CD14-positive monocyte (primary cell): ENCODE measurements around the gene SET. TPM values are rescaled to one million over a fixed set of nuclear protein-coding genes. Genes with fewer than 3 reads are reported as not detected.
A peak's percentile ranks its signal among the peaks of the same experiment; 100 is the strongest.

Experiments
- DNase-seq, 3 donors: peaks; one replicate each; pipeline ENCODE4 v3.0.0-alpha.2; 2011 to 2022
- H2AFZ ChIP-seq: 2 replicates; pipeline ENCODE4 v1.6.0; 2012; ENCODE audit warnings: mild to moderate bottlenecking, low read depth, low read length, inconsistent platforms; ENCODE audit not compliant: insufficient read depth, poor library complexity, severe bottlenecking
- H3K27ac ChIP-seq, 2 donors: 1 replicate in 1 of 2; 2 replicates in 1 of 2; pipeline ENCODE4 v1.5.1; 2012 to 2013; ENCODE audit warnings: low read length in 2 of 2, control low read depth in 1 of 2, inconsistent platforms in 1 of 2, low read depth in 1 of 2, mild to moderate bottlenecking in 1 of 2
- H3K27me3 ChIP-seq, 2 donors: one replicate each; pipeline versions ENCODE4 v1.6.0 to v1.6.1; 2011 to 2013; ENCODE audit warnings: low read length in 2 of 2; ENCODE audit not compliant: control insufficient read depth in 2 of 2, insufficient read depth in 2 of 2
- H3K36me3 ChIP-seq, 2 donors: replicated peaks in 1 of 2; 1 replicate in 1 of 2; 2 replicates in 1 of 2; pipeline versions ENCODE4 v1.5.1 to v1.6.1; 2012 to 2013; ENCODE audit warnings: low read length in 2 of 2, control low read depth in 1 of 2, inconsistent platforms in 1 of 2, mild to moderate bottlenecking in 1 of 2; ENCODE audit not compliant: insufficient read depth in 2 of 2, control insufficient read depth in 1 of 2
- H3K4me1 ChIP-seq, 2 donors: 1 replicate in 1 of 2; 2 replicates in 1 of 2; pipeline versions ENCODE4 v1.5.1 to v1.6.1; 2012 to 2013; ENCODE audit warnings: low read length in 2 of 2, control low read depth in 1 of 2, inconsistent platforms in 1 of 2, mild to moderate bottlenecking in 1 of 2, moderate library complexity in 1 of 2; ENCODE audit not compliant: insufficient read depth in 2 of 2, control insufficient read depth in 1 of 2
- H3K4me2 ChIP-seq: replicated peaks from 2 replicates; pipeline ENCODE3; 2012; ENCODE audit warnings: low read length, moderate library complexity, mild to moderate bottlenecking; ENCODE audit not compliant: poor library complexity, severe bottlenecking; ENCODE audit errors: extremely low read depth
- H3K4me3 ChIP-seq, 3 experiments: fragments of 200-600 bp in 1 of 3; sonication (generic) in 1 of 3; replicated peaks in 1 of 3; 1 replicate in 2 of 3; 2 replicates in 1 of 3; pipeline ENCODE4 v1.5.1; 2011 to 2013; ENCODE audit warnings: low read length in 3 of 3, mild to moderate bottlenecking in 3 of 3, control low read depth in 2 of 3, low read depth in 2 of 3, inconsistent platforms in 1 of 3, moderate library complexity in 1 of 3
- H3K79me2 ChIP-seq: 2 replicates; pipeline ENCODE4 v1.6.0; 2012; ENCODE audit warnings: mild to moderate bottlenecking, control low read depth, inconsistent platforms, low read length, moderate library complexity; ENCODE audit not compliant: insufficient read depth
- H3K9ac ChIP-seq: 2 replicates; pipeline ENCODE4 v1.6.0; 2017; ENCODE audit warnings: low read length, mild to moderate bottlenecking; ENCODE audit not compliant: insufficient read depth, poor library complexity, severe bottlenecking
- H3K9me3 ChIP-seq, 2 donors: replicated peaks in 1 of 2; 1 replicate in 1 of 2; 2 replicates in 1 of 2; pipeline versions ENCODE4 v1.5.1 to v1.6.1; 2012 to 2013; ENCODE audit warnings: low read length in 2 of 2, control low read depth in 1 of 2; ENCODE audit not compliant: control insufficient read depth in 1 of 2, insufficient read depth in 1 of 2
- H4K20me1 ChIP-seq: 2 replicates; pipeline ENCODE4 v1.6.0; 2012; ENCODE audit warnings: mild to moderate bottlenecking, low read length, control low read depth, moderate library complexity; ENCODE audit not compliant: insufficient read depth
- H3K27ac Mint-ChIP-seq, 7 donors: one replicate each; pipeline ENCODE4 v1.8.0; 2020; ENCODE audit warnings: mild to moderate bottlenecking in 7 of 7, mixed read lengths in 7 of 7, moderate library complexity in 6 of 7, inconsistent platforms in 2 of 7
- H3K27me3 Mint-ChIP-seq, 3 donors: one replicate each; pipeline ENCODE4 v1.8.0; 2021 to 2022; ENCODE audit warnings: low read depth in 3 of 3, mild to moderate bottlenecking in 3 of 3, mixed read lengths in 3 of 3, moderate library complexity in 3 of 3, inconsistent platforms in 1 of 3
- H3K36me3 Mint-ChIP-seq, 2 donors: one replicate each; pipeline ENCODE4 v1.8.0; 2020; ENCODE audit warnings: mixed read lengths in 2 of 2, inconsistent platforms in 1 of 2, mild to moderate bottlenecking in 1 of 2
- H3K4me1 Mint-ChIP-seq: one replicate; pipeline ENCODE4 v1.8.0; 2020; ENCODE audit warnings: mild to moderate bottlenecking, mixed read lengths
- H3K4me3 Mint-ChIP-seq, 2 donors: one replicate each; pipeline ENCODE4 v1.8.0; 2020; ENCODE audit warnings: mild to moderate bottlenecking in 2 of 2, mixed read lengths in 2 of 2, moderate library complexity in 1 of 2
- H3K9me3 Mint-ChIP-seq, 7 donors: one replicate each; pipeline ENCODE4 v1.8.0; 2020 to 2022; ENCODE audit warnings: mixed read lengths in 7 of 7, mild to moderate bottlenecking in 6 of 7, moderate library complexity in 6 of 7, inconsistent platforms in 2 of 7
- whole genome bisulfite sequencing: methylation state at CpG from one replicate; pipeline ENCODE4 v1.1.5; 2013; ENCODE audit warnings: missing lambda C conversion rate; ENCODE audit not compliant: insufficient coverage; 5-methylcytosine and 5-hydroxymethylcytosine counted together
- intact Hi-C, 2 donors: fragments of 100-400 bp; cut with micrococcal nuclease; formaldehyde crosslinking; loops; one replicate each; pipeline versions ENCODE4 v1.15.0 to v1.15.1; 2023
- polyA plus RNA-seq, 3 donors: library from polyadenylated mRNA; depleted of rRNA in 1 of 3; unstranded in 2 of 3; stranded (reverse) in 1 of 3; fragments of 300-500 nt in 2 of 3; fragments of >200 nt in 1 of 3; fragmentation: Illumina TruSeq in 2 of 3; gene quantifications; 1 replicate in 2 of 3; 2 replicates in 1 of 3; pipeline ENCODE4 v1.2.3, GENCODE V29; 2012 to 2021
- TF ChIP-seq, protein P1 (sequence below): fragments of 200-600 bp; IDR thresholded peaks from one replicate; pipeline ENCODE4 v1.8.0; 2022; ENCODE audit warnings: antibody characterized with exemption, mild to moderate bottlenecking

SET gene
- polyA plus RNA-seq, 3 donors = 56.2 to 124 (median 114) TPM

- 98% methylated on average over 7 of the region's 7 CpGs for WGBS
- H3K36me3 Mint-ChIP-seq = peaks cover 6 to 21% of the 10 kb centered on the region in 2 donors
Measured at GRCh38 chr9:128716581-128717254, 27.7 kb downstream of the SET start.

GRCh38 chr9:128718047-128718446, 29.0 kb downstream of the SET start:
- TF ChIP-seq, protein P1, sequence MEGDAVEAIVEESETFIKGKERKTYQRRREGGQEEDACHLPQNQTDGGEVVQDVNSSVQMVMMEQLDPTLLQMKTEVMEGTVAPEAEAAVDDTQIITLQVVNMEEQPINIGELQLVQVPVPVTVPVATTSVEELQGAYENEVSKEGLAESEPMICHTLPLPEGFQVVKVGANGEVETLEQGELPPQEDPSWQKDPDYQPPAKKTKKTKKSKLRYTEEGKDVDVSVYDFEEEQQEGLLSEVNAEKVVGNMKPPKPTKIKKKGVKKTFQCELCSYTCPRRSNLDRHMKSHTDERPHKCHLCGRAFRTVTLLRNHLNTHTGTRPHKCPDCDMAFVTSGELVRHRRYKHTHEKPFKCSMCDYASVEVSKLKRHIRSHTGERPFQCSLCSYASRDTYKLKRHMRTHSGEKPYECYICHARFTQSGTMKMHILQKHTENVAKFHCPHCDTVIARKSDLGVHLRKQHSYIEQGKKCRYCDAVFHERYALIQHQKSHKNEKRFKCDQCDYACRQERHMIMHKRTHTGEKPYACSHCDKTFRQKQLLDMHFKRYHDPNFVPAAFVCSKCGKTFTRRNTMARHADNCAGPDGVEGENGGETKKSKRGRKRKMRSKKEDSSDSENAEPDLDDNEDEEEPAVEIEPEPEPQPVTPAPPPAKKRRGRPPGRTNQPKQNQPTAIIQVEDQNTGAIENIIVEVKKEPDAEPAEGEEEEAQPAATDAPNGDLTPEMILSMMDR = no peak
- no peak overlapping the region for H3K4me3 ChIP-seq
- WGBS = 98% methylated on average over 5 of the region's 8 CpGs
- peaks cover 9% of the 10 kb centered on the region for H3K4me1 Mint-ChIP-seq
- intact Hi-C loops = no loop called here
- no peak overlapping the region for H3K9ac ChIP-seq
- H3K36me3 ChIP-seq = peaks cover 17 to 27% of the 10 kb centered on the region in 2 donors
- peaks cover 0 to 2% (median 0%) of the 10 kb centered on the region in 7 donors for H3K9me3 Mint-ChIP-seq
- H3K27ac Mint-ChIP-seq = peak overlapping the region in 1 of 7 donors; percentile 35
- H4K20me1 ChIP-seq = no peaks in the 10 kb centered on the region
- H3K36me3 Mint-ChIP-seq = peaks cover 11 to 27% of the 10 kb centered on the region in 2 donors
- H3K27me3 Mint-ChIP-seq = peaks cover 0 to 4% (median 0%) of the 10 kb centered on the region in 3 donors
- no peaks in the 10 kb centered on the region for H3K27me3 ChIP-seq
- no peaks in the 10 kb centered on the region for H3K9me3 ChIP-seq
- H3K27ac ChIP-seq = no peak overlapping the region
- no peak overlapping the region for H2AFZ ChIP-seq
- H3K4me1 ChIP-seq = peaks cover 0 to 5% of the 10 kb centered on the region in 2 donors
- no peak overlapping the region for H3K4me2 ChIP-seq
- DNase-seq = no peak
- H3K79me2 ChIP-seq = no peaks in the 10 kb centered on the region
- H3K4me3 Mint-ChIP-seq = no peak overlapping the region

More at GRCh38 chr9:128716581-128717254, 27.7 kb downstream of the SET start:
- Histone ChIP-seq H3K79me2 (no peaks in the 10 kb centered on the region), H3K4me1 (no peaks in the 10 kb centered on the region), H3K9ac (no peak overlapping the region), H3K36me3 (peaks cover 16 to 20% of the 10 kb centered on the region in 2 donors), H3K4me3 (no peak overlapping the region), H4K20me1 (no peaks in the 10 kb centered on the region), H3K27ac (no peak overlapping the region), H3K9me3 (no peaks in the 10 kb centered on the region), H3K4me2 (no peak overlapping the region), H2AFZ (no peak overlapping the region), H3K27me3 (no peaks in the 10 kb centered on the region)
- DNase-seq = no peak
- intact Hi-C loops = no loop called here
- peaks cover 0 to 2% (median 0%) of the 10 kb centered on the region in 7 donors for H3K9me3 Mint-ChIP-seq
- no peaks in the 10 kb centered on the region for H3K4me1 Mint-ChIP-seq
- H3K27me3 Mint-ChIP-seq = peaks cover 0 to 1% (median 0%) of the 10 kb centered on the region in 3 donors
- TF ChIP-seq, protein P1 = no peak
- peak overlapping the region in 2 of 7 donors; percentile 2 to 15 for H3K27ac Mint-ChIP-seq
- H3K4me3 Mint-ChIP-seq = no peak overlapping the region
